H1 (cell line): ENCODE data around the gene SCUBE2. TPM values are rescaled to one million over a fixed set of nuclear protein-coding genes. Genes with fewer than 3 reads are reported as not detected.

Experiments
- CTCF ChIA-PET: fragments of 300-600 bp; sonication (Branson Sonifier 250); formaldehyde crosslinking; loops from one replicate; lab custom pipeline; 2021; ENCODE audit not compliant: partially characterized antibody; lab: Charles Lee
- POLR2A ChIA-PET: fragments of 300-600 bp; sonication (Branson Sonifier 250); formaldehyde crosslinking; loops from one replicate; lab custom pipeline; 2021; ENCODE audit warnings: inconsistent platforms; ENCODE audit not compliant: partially characterized antibody; lab: Charles Lee
- DNase-seq, 2 experiments: peaks; one replicate each; pipeline versions ENCODE4 v3.0.0 to v3.0.0-alpha.2; 2010 to 2022; ENCODE audit warnings: low spot score in 2 of 2, low read depth in 1 of 2, mixed read lengths in 1 of 2
- FAIRE-seq: peaks from 2 replicates; lab custom pipeline; 2011; peaks lifted over from hg19 to GRCh38; lab: Jason Lieb, UNC
- H2AFZ ChIP-seq: 2 replicates; pipeline ENCODE4 v1.8.1; 2012; ENCODE audit warnings: low read length, inconsistent platforms
- H2AK5ac ChIP-seq: 2 replicates; pipeline ENCODE4 v1.6.1; 2013; ENCODE audit warnings: low read depth, low read length
- H2BK120ac ChIP-seq: replicated peaks from 2 replicates; pipeline ENCODE3; 2013; ENCODE audit warnings: low read depth, low read length, inconsistent platforms
- H2BK12ac ChIP-seq: 2 replicates; pipeline ENCODE4 v1.6.1; 2013; ENCODE audit warnings: low read depth, low read length
- H2BK15ac ChIP-seq: 2 replicates; pipeline ENCODE4 v1.6.1; 2013; ENCODE audit warnings: low read length
- H2BK20ac ChIP-seq: 2 replicates; pipeline ENCODE4 v1.6.1; 2013; ENCODE audit warnings: low read length
- H2BK5ac ChIP-seq: 2 replicates; pipeline ENCODE4 v1.6.1; 2013; ENCODE audit warnings: low read depth, low read length
- H3K14ac ChIP-seq: 2 replicates; pipeline ENCODE4 v1.6.1; 2013; ENCODE audit warnings: inconsistent platforms; ENCODE audit not compliant: insufficient read length
- H3K18ac ChIP-seq: 2 replicates; pipeline ENCODE4 v1.6.1; 2013; ENCODE audit warnings: low read length; ENCODE audit errors: extremely low read depth
- H3K23ac ChIP-seq: 2 replicates; pipeline ENCODE4 v1.6.1; 2013; ENCODE audit warnings: inconsistent platforms; ENCODE audit not compliant: insufficient read length
- H3K23me2 ChIP-seq: 2 replicates; pipeline ENCODE4 v1.6.1; 2013; ENCODE audit warnings: low read depth, low read length
- H3K27ac ChIP-seq: 2 replicates; pipeline ENCODE4 v1.6.1; 2011; ENCODE audit warnings: low read depth, low read length, inconsistent platforms
- H3K27me3 ChIP-seq, 4 experiments: replicated peaks in 1 of 4; 1 replicate in 1 of 4; 2 replicates in 3 of 4; pipeline versions ENCODE4 v1.6.1 to v1.8.1; 2011 to 2013; ENCODE audit warnings: low read length in 3 of 4, mild to moderate bottlenecking in 3 of 4, inconsistent platforms in 2 of 4, mixed read lengths in 2 of 4, moderate library complexity in 1 of 4; ENCODE audit not compliant: control insufficient read depth in 3 of 4, insufficient read depth in 3 of 4; ENCODE audit errors: extremely low read depth in 1 of 4
- H3K36me3 ChIP-seq, 4 experiments: 2 replicates each; pipeline versions ENCODE4 v1.6.1 to v1.8.1; 2011 to 2013; ENCODE audit warnings: mild to moderate bottlenecking in 4 of 4, low read length in 3 of 4, moderate library complexity in 2 of 4, control low read depth in 1 of 4, inconsistent platforms in 1 of 4; ENCODE audit not compliant: insufficient read depth in 4 of 4, control insufficient read depth in 2 of 4
- H3K4ac ChIP-seq: replicated peaks from 2 replicates; pipeline ENCODE3; 2013; ENCODE audit warnings: low read length, low read depth, mixed read lengths, inconsistent platforms; ENCODE audit not compliant: insufficient read length
- H3K4me1 ChIP-seq, 4 experiments: replicated peaks in 1 of 4; 1 replicate in 1 of 4; 2 replicates in 3 of 4; pipeline versions ENCODE4 v1.6.1 to v1.8.1; 2011 to 2013; ENCODE audit warnings: low read length in 3 of 4, inconsistent platforms in 2 of 4, mixed read lengths in 1 of 4; ENCODE audit not compliant: insufficient read depth in 4 of 4, control insufficient read depth in 3 of 4
- H3K4me2 ChIP-seq, 2 experiments: 2 replicates each; pipeline versions ENCODE4 v1.6.1 to v1.8.1; 2011 to 2013; ENCODE audit warnings: low read depth in 2 of 2, low read length in 2 of 2, control low read depth in 1 of 2, inconsistent platforms in 1 of 2, mild to moderate bottlenecking in 1 of 2; ENCODE audit not compliant: insufficient read depth in 1 of 2
- H3K4me3 ChIP-seq, 4 experiments: fragments of 200-600, 300-600 bp in 1 of 4; sonication (generic), shearing (Covaris generic), sonication (Bioruptor Twin) in 1 of 4; 2 replicates each; pipeline versions ENCODE4 v1.5.1 to v1.8.1; 2011 to 2016; ENCODE audit warnings: low read length in 4 of 4, low read depth in 3 of 4, control low read depth in 2 of 4, inconsistent platforms in 2 of 4, mild to moderate bottlenecking in 2 of 4, mixed read lengths in 1 of 4, moderate library complexity in 1 of 4; ENCODE audit not compliant: insufficient read depth in 2 of 4; ENCODE audit errors: extremely low read depth in 1 of 4
- H3K56ac ChIP-seq: replicated peaks from 2 replicates; pipeline ENCODE3; 2013; ENCODE audit warnings: low read depth, mild to moderate bottlenecking, mixed read lengths, low read length, inconsistent platforms; ENCODE audit not compliant: insufficient read length
- H3K79me1 ChIP-seq: 2 replicates; pipeline ENCODE4 v1.6.1; 2013; ENCODE audit warnings: low read depth, low read length, control low read depth
- H3K79me2 ChIP-seq, 2 experiments: 2 replicates each; pipeline versions ENCODE4 v1.6.1 to v1.8.1; 2012 to 2013; ENCODE audit warnings: low read length in 2 of 2, mild to moderate bottlenecking in 2 of 2, inconsistent platforms in 1 of 2; ENCODE audit not compliant: insufficient read depth in 2 of 2, control insufficient read depth in 1 of 2
- H3K9ac ChIP-seq, 4 experiments: replicated peaks in 1 of 4; 1 replicate in 1 of 4; 2 replicates in 3 of 4; pipeline versions ENCODE4 v1.6.1 to v1.8.1; 2011 to 2013; ENCODE audit warnings: low read depth in 3 of 4, low read length in 3 of 4, control low read depth in 2 of 4, mild to moderate bottlenecking in 2 of 4, moderate library complexity in 2 of 4, inconsistent platforms in 1 of 4; ENCODE audit errors: extremely low read depth in 1 of 4
- H3K9me3 ChIP-seq, 2 experiments: 2 replicates each; pipeline versions ENCODE4 v1.6.1 to v1.8.1; 2012 to 2013; ENCODE audit warnings: mild to moderate bottlenecking in 2 of 2, moderate library complexity in 2 of 2, control low read depth in 1 of 2, inconsistent platforms in 1 of 2, low read depth in 1 of 2, low read length in 1 of 2, mixed read lengths in 1 of 2; ENCODE audit not compliant: insufficient read depth in 2 of 2
- H4K20me1 ChIP-seq, 2 experiments: replicated peaks in 1 of 2; 2 replicates each; pipeline versions ENCODE3 to v1.8.1; 2011 to 2013; ENCODE audit warnings: inconsistent platforms in 2 of 2, low read length in 2 of 2, mild to moderate bottlenecking in 1 of 2; ENCODE audit not compliant: insufficient read depth in 2 of 2, control insufficient read depth in 1 of 2
- H4K5ac ChIP-seq: 2 replicates; pipeline ENCODE4 v1.6.1; 2013; ENCODE audit warnings: low read length, low read depth, mixed read lengths, inconsistent platforms; ENCODE audit not compliant: insufficient read length
- H4K8ac ChIP-seq: 2 replicates; pipeline ENCODE4 v1.8.0; 2013; ENCODE audit warnings: mild to moderate bottlenecking, moderate library complexity, low read length, inconsistent platforms; ENCODE audit not compliant: insufficient read depth; ENCODE audit errors: extremely low read depth
- H4K91ac ChIP-seq: replicated peaks from 2 replicates; pipeline ENCODE3; 2013; ENCODE audit warnings: low read length, mixed read lengths, inconsistent platforms; ENCODE audit not compliant: insufficient read length
- ATF2 ChIP-seq: IDR thresholded peaks from 2 replicates; pipeline ENCODE4 v1.6.1; 2012; ENCODE audit warnings: low read length, inconsistent platforms
- E2F6 ChIP-seq: IDR thresholded peaks from 2 replicates; pipeline ENCODE4 v1.6.1; 2012; ENCODE audit warnings: inconsistent platforms
- EZH2 ChIP-seq: fragments of 200-600 bp; sonication (generic); IDR thresholded peaks from 2 replicates; pipeline ENCODE4 v1.7.1; 2012; ENCODE audit warnings: low read depth, mild to moderate bottlenecking, moderate library complexity, low read length, inconsistent platforms; ENCODE audit not compliant: severe bottlenecking
- MAX ChIP-seq: IDR thresholded peaks from 2 replicates; pipeline ENCODE4 v1.6.1; 2012; ENCODE audit warnings: inconsistent platforms
- SUZ12 ChIP-seq: fragments of 200-600 bp; sonication (generic); IDR thresholded peaks from 2 replicates; pipeline ENCODE4 v1.6.1; 2012; ENCODE audit warnings: mild to moderate bottlenecking, inconsistent platforms, low read length, moderate library complexity, mixed read lengths
- WGBS, 2 experiments: shearing (Covaris generic) in 1 of 2; methylation state at CpG; one replicate each; pipeline versions ENCODE4 v1.1.6 to v1.1.7; 2013 to 2015; ENCODE audit warnings: low lambda C conversion rate in 2 of 2, mixed read lengths in 2 of 2, inconsistent platforms in 1 of 2, low coverage in 1 of 2, missing lambda C conversion rate in 1 of 2; ENCODE audit not compliant: insufficient replicate concordance in 2 of 2, insufficient coverage in 1 of 2, insufficient read length in 1 of 2; ENCODE audit errors: extremely low coverage in 1 of 2, missing lambda C conversion rate in 1 of 2; 5-methylcytosine and 5-hydroxymethylcytosine counted together
- long read RNA-seq, 2 experiments: library from RNA in 1 of 2; library from capped mRNA in 1 of 2; stranded (forward); transcript quantifications; one replicate each; pipeline ENCODE4 v2.0.0, GENCODE V29; 2021; ENCODE audit warnings: inconsistent platforms in 1 of 2
- polyA minus RNA-seq, 3 experiments: library from RNA; depleted of rRNA, polyadenylated mRNA; stranded (reverse); fragments of >200 nt; gene quantifications; 1 replicate in 2 of 3; 2 replicates in 1 of 3; pipeline ENCODE4 v1.2.3, GENCODE V29; 2011
- polyA plus RNA-seq, 7 experiments: library from polyadenylated mRNA; depleted of rRNA in 3 of 7; stranded (reverse) in 5 of 7; unstranded in 2 of 7; fragments of >200 nt in 5 of 7; fragments of 200-250 nt in 2 of 7; gene quantifications; 1 replicate in 5 of 7; 2 replicates in 1 of 7; 4 replicates in 1 of 7; pipeline versions ENCODE4 v1.2.1 to v1.2.3, GENCODE V29; 2011 to 2013; ENCODE audit warnings: missing spikeins in 2 of 7, mixed read lengths in 2 of 7
- total RNA-seq: library from RNA; stranded (reverse); fragmentation: NEBNext Ultra II Directional; extraction: Animal tissue kit (Norgen Biotek cat#: 25700); gene quantifications from 2 replicates; pipeline ENCODE4 v1.2.1, GENCODE V29; 2021

Gene SCUBE2
- total RNA-seq (0.42 and 1.2 TPM in 2 replicates), polyA plus RNA-seq (2011; rRNA removed) (0.29 and 1.1 TPM in 2 replicates), polyA minus RNA-seq (2011; rRNA and poly(A)+ RNA removed) (0.50 and 2.0 TPM in 2 replicates)
- 0.63 TPM for polyA plus RNA-seq (2011; cell fraction: cytosol; rRNA removed)
- polyA plus RNA-seq (2011; cell fraction: nucleus; rRNA removed), result 0.90 TPM
- polyA plus RNA-seq (2012, experiment 1 of 2), result 1.1 to 2.0 TPM (median 1.8 TPM) in 4 replicates
- 0.26 TPM for polyA plus RNA-seq (2012, experiment 2 of 2)
- 0.61 TPM for polyA plus RNA-seq (2013, experiment 1 of 2)
- polyA plus RNA-seq (2013, experiment 2 of 2), result 0.31 TPM
- polyA minus RNA-seq (2011; cell fraction: cytosol; rRNA and poly(A)+ RNA removed), result not detected
- polyA minus RNA-seq (2011; cell fraction: nucleus; rRNA and poly(A)+ RNA removed), result 0.20 TPM
- long read RNA-seq, experiment 1, partial matches to known transcripts, result 1 of 1 reads
- long read RNA-seq, experiment 1, other reads (novel, unspliced or antisense), result 0 of 1 reads
- long read RNA-seq, experiment 2, result 0 reads

- Histone ChIP-seq H3K36me3 (no peaks in the 10 kb centered on the region), H3K9me3 (no peaks in the 10 kb centered on the region), H3K23ac (no peak within 1 kb of the TSS), H4K5ac (no peak within 1 kb of the TSS), H3K4ac (no peak within 1 kb of the TSS), H3K9ac (peak within 1 kb of the TSS in 1 of 4 experiments; percentile 78; a peak in 1 of 7 replicates), H3K4me2 (peak within 1 kb of the TSS; percentile 54 to 88), H2AK5ac (no peak within 1 kb of the TSS), H3K4me1 (peaks cover 1 to 4% (median 3%) of the 10 kb centered on the region in 4 experiments; a peak in 5 of 7 replicates), H2BK15ac (no peak within 1 kb of the TSS), H3K79me1 (no peaks in the 10 kb centered on the region), H4K91ac (no peak within 1 kb of the TSS), H2BK20ac (no peak within 1 kb of the TSS), H2BK5ac (no peak within 1 kb of the TSS), H3K56ac (no peak within 1 kb of the TSS), H3K79me2 (no peaks in the 10 kb centered on the region), H3K4me3 (peak within 1 kb of the TSS; percentile 23 to 70 (median 42)), H3K14ac (no peak within 1 kb of the TSS), H2BK12ac (no peak within 1 kb of the TSS), H2AFZ (peak within 1 kb of the TSS; percentile 58; the same call in 1 of the 2 replicates), H3K27ac (no peak within 1 kb of the TSS), H3K27me3 (peaks cover 11 to 36% (median 30%) of the 10 kb centered on the region in 4 experiments), H4K20me1 (no peaks in the 10 kb centered on the region), H2BK120ac (no peak within 1 kb of the TSS), H3K23me2 (peaks cover 7% of the 10 kb centered on the region; the same call in 1 of the 2 replicates), H3K18ac (peak within 1 kb of the TSS; percentile 32; the same call in 1 of the 2 replicates), H4K8ac (peak within 1 kb of the TSS; percentile 2; the same call in 1 of the 2 replicates)
- POLR2A ChIA-PET, result interaction anchor here (1.6 kb wide), 1 partner anchor 15 kb away, joined by 3 read pairs; no protein-coding TSS in a partner anchor
- 4% methylated on average over 37 of the region's 113 CpGs; no CpG with 5 or more reads in 1 of the 2 experiments for WGBS, 2 experiments
- DNase-seq, result peak in 1 of 2 experiments; percentile 62
- CTCF ChIA-PET, result interaction anchor here (1.1 to 12.2 kb wide), 6 partner anchors 12 to 75 kb away, joined by 3 to 177 read pairs (median 55); no protein-coding TSS in a partner anchor
- FAIRE-seq, result no peak
- no peak for TF ChIP-seq ATF2
- TF ChIP-seq E2F6, result peak; percentile 71
- peak; percentile 59; the same call in 1 of the 2 replicates for TF ChIP-seq MAX
- peak; percentile 75; the same call in 1 of the 2 replicates for TF ChIP-seq SUZ12
- TF ChIP-seq EZH2, result peak; percentile 56
Measured at GRCh38 chr11:9091044-9091922, at the start of gene SCUBE2. Gene SCUBE2, minus strand, starts transcription at chr11:9091599. Its CDS starts 71 bp downstream, at chr11:9091528.
